Medulla oblongata (tissue), 1 donor: ENCODE measurements around the gene CTR9.

ENCODE experiments used
- DNase-seq: peaks from one replicate; pipeline ENCODE4 v3.0.0-alpha.2; 2015; ENCODE audit errors: extremely low spot score

The CTR9 gene

DNA sequence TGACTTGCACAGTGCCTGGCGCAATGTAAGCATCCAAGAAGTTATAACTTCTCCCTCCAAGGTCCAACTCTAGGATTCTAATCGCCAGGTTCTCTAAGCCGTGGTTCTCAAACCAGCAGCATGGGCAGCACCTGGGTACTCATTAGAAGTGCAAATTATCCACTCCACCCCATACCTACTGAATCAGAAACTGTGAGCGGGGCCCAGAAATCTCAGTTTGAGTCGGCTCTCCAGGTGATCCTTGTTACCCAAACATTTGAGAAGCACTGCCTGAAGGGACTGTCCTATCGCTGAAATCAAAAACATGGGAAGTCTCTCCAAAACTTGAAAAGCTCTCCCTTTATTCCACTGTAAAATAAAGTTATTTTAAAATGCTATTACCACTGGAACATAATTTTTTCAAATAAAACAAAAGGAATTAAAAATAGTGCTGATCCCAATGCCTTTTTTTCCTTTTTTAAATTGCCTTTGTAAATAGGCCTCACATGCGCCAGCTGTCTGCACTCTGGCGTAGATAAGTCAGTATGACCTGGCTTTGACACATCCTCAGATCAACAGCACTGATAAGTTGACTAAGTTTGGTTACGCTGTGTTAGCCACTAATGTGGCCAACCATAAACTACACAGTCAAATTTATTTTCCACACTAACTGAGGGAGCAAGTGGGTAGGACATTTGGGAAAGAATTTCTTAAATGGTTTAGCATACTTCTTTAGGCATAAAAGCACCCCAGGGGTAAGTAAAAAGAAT lies 8.4 kb upstream of the CTR9 start:
- no peak for DNase-seq

DNA sequence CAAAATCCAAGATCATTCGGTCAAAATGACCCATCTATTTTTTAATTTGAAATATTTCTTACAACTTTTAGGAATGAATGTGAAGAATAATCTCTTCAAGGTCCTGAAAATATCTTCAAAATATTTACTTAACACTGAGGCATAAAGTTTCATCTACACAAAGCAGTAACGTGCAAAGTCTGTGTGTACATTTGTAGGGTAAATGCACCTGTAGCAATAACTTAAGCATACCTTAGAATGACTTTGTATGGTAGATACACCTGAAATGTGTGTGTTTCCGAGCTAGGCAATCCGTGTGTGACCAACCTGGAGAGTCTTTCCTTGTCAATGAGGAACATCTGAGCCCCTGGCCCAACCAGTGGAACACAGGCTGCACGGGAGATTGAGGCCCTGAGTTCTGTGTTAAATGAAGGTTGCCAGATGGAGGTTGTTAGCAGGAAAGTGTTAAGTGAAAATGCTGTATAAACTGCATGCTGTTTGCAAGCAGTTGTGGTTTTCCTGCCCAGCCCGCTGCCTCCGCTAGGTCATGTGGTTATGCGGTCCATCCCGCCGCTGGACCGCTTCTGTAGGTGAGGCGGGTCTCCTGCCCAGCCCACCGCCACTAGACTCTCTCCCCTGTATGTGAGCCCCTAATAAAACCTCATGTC lies 7.6 kb upstream of the CTR9 start:
- no peak for DNase-seq

DNA sequence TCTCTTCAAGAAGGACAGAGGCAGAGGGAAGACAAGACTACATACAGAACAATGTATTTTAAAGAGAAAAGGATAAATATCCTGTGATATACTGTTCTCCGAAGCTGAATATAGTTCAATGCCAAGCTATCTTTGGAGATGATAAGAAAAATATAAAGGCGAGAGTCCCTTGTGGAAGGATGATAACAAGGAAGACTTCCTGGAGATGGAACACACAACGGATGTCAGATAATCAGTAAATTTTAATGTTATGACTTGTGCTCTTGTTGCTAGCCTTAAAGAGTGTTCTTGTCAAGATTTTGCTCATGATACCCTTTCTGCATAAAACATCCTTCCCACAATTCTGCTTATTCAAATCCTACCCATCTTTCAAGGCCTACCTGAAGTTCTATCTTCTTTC lies 6.8 kb upstream of the CTR9 start:
- no peak for DNase-seq

DNA sequence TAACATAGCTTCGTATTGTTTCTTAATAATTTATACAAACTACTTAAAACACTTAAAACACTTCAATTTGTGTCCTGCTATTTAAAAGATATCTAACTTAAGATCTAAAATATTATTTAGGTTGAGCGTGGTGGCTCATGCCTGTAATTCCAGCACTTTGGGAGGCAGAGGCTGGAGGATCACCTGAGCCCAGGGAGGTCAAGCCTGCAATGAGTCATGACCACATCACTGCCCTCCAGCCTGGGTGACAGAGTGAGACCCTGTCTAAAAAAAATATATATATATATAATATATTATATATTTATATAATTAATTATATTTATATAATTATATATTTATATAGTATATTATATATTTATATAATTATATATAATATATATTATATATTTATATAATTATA lies 4.2 kb upstream of the CTR9 start:
- no peak for DNase-seq

DNA sequence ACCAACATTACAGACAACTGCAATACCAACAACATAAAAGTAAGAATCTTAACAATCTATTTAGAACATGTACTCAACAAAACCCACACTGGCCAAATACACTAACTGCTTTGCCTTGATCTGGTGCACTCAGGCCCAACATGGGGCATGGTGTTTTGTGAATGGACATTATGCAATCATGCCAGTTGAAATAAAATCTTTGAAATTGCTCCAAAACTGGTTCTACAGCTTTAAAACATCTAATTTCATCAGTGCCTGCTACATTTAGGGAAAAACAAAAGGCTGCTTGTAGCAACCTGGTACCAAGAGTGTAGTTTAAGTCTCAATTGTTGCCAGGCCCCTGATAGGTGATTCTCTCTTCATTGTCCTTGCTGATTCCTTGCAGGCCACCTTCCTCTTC lies 3.3 kb upstream of the CTR9 start:
- DNase-seq: no peak

DNA sequence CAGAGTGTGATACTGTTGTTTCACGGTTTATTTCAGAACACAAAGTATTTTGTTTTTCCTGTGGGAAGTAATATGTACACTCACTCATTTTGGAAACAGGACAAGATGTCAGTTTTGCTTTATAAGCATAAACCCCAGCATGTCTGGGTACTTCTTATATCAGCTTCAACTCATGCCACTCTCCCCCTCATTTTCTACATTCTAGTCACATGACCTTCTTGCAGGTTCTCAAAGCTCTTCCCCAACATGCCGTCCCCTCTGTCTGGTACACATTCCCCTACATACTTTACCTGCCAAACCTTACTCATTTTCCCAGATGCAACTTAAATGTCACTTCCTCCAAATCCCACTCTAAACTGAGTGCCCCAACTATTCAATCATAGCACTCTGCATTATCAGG lies 1.6 kb upstream of the CTR9 start:
- DNase-seq: no peak

DNA sequence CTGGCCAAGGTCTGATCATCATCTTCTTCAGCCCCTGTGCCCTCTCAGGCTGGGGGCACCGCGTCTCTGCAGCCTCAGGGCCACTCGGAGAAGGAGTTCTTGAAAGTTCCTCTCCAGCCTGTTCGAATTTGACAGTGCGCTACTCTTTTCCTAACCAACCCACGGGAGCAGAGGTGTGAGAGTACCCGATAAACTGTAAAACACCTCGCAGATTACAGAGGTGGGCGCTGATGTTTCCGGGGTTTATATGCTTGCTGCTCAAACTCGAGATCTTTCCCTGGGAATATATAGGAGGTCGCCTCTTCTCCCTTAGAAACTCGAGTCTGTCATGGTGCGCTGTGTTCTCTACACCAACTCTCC lies 515 bp downstream of the CTR9 start:
- no peak for DNase-seq

DNA sequence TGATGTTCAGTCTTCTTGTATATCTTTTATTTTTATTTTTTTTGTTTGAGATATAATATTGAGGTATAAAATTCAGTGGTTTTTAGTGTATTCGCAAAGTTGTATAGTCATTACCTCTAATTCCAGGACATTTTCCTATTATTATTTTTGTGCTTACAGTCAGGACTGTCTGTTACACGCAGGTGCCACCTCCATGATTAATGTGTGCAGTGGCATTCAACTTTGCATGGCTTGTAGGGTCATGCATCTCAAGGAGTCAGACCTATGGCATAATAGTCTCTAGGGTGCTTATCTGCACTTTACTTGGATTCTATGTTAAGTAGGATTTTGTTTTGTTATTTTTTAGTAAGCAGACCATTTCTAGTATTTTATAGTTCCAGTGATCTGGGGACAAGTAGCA lies 1.0 kb downstream of the CTR9 start:
- no peak for DNase-seq

DNA sequence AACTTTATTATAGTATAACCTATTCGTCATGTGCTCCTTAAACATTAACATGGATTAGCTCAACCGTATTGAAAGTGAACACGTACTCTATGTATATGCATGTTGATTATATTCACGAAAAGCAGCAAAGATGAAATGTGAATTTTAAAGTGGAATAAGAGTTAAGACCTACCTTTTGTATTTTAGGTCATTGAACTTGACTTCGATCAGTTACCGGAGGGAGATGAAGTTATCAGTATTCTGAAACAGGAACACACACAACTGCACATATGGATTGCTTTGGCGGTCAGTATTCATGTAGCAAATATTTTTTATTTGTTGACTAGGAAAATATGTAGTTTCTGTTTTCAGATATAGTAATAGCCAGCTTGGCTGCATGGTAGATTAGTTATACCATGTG lies 1.4 kb downstream of the CTR9 start:
- no peak for DNase-seq

DNA sequence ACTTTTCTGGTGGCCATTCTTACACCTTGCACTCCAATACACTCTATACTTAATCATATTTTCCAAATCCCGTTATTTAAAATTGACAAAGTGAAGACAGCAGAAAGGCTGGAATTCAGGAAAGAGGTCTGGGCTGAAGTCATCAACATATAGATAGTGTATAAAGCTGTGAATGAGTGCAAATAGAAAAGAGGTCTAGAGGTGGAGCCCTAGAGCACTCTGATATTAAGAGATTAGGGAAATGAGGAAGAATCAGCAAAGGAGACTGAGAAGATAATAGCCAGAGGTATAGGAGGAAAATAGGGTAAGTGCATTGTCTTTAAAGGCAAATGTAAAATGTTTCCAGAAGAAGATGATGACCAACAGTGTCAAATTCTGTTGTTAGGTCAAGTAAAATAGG lies 7.9 kb downstream of the CTR9 start:
- DNase-seq: no peak

DNA sequence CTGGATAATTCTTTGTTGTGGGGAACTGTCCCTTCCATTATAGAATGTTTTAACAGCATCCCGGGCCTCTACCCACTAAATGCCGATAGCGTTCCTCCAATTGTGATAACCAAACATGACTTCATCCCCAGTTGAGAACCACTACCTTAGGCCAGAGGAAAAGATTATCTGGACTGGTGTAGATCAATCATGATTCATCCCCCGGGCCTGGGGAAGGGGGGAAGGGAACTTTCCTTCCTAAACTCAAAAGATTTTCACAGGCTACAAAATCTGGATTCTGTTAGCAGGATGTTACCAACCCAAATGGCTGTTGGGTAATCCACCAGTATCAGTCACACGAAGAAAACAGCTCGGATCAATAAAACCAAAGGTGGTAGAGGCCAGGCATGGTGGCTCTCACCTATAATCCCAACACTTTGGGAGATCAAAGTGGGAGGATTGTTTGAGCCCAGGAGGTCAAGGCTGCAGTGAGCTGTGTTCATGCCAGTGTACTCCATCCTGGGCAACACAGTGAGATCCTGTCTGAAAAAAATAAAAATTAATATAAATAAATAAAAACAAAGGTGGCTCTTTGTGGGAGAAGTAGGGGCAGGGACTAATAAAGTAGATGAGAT lies 10.1 kb downstream of the CTR9 start:
- DNase-seq: no peak

DNA sequence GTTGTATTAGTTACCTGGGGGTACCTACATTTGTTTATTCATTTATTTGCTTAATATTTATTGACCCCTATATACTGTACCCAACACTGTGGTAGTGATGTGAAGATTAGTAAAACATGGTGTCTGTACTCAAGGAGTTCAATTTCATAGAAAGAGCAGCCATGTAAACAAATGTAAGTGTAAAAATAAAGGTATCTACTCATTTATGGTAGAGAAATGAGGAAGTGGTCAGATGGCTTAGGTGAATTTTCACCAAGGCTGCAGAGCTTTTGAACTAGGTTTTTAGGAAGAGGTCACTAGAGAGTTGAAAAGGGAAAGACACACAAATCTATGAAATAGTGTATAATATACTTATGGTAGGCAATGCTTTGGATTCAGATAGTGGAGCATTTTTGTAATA lies 11.1 kb downstream of the CTR9 start:
- DNase-seq: no peak

DNA sequence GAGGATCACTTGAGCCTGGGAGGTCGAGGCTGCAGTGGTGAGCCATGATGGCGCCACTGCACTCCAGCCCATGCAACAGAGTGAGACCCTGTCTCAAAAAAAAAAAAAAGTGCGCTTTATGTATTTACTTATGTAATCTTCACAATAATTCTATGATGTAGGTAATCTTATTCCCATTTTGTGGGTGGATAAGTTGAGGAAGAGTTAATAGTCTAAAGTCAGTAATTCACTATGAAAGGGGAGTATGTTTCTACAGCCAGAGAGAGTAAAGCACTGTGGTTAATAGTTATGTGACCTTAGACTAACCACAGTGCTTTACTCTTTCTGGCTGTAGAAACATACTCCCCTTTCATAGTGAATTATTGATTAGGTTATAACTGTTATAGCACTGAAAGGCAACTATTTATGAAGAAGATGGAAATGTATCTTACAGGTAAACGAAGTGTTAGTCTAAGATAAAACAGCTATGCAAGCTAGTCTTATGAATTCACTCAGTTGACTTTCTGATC lies 11.9 kb downstream of the CTR9 start:
- no peak for DNase-seq

DNA sequence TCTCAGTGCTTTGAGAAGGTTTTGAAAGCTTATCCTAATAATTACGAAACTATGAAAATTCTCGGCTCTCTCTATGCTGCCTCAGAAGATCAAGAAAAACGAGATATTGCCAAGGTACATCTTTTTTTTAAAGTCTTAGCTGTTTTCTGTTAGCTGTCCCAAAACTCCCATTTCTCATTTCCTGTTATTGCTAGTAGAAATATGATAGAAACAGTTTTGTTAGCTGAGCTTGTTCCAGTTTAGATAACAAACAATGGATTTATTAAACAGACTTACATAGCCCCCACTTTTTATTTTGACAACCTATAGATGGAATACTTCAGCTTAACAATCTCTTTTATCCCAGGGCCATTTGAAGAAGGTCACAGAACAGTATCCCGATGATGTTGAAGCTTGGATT lies 12.7 kb downstream of the CTR9 start:
- DNase-seq: no peak

DNA sequence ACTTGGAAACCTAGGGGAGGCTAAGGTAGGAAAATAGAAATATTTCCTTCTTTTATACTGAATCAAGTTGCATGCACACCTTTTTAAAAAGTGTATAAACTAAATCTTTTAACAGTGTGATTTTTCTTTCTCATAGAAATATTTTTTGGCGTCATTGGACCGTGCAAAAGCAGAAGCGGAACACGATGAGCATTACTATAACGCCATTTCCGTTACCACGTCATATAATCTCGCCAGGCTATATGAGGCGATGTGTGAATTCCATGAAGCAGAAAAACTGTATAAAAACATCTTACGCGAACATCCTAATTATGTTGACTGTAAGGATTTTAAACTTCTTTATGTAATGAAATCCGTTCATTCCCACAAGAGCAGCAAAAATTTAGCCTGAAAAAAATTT lies 13.4 kb downstream of the CTR9 start:
- DNase-seq: no peak

DNA sequence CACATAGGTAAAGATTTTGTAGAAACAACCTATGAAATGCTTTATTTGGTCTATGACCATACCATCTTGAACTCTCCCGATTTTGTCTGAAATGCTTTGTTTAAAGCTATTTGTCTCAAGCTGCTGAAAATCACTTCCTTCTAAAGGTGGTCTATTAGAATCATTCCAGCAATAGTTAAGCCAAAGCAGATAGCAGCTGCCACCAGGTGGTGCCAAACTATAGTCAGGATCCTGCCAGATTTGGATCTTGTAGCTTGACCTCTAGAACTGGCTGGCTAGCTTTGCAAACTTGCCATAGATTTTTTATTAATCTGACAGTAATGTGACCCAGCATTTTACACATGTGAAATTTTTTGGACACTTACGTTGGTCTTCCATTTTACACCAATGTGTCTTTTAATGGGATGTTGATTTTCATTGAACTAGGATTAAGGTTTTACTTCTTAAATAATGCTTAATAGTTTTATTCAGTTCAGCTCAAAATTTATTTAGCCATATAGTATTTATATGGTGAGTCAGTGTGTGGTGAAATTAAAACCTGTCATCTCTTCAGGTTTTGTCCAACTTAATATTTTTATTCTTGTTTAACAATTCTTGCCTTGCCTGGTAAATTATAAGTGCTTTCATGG lies 19.7 kb downstream of the CTR9 start:
- peak; percentile 51 for DNase-seq

DNA sequence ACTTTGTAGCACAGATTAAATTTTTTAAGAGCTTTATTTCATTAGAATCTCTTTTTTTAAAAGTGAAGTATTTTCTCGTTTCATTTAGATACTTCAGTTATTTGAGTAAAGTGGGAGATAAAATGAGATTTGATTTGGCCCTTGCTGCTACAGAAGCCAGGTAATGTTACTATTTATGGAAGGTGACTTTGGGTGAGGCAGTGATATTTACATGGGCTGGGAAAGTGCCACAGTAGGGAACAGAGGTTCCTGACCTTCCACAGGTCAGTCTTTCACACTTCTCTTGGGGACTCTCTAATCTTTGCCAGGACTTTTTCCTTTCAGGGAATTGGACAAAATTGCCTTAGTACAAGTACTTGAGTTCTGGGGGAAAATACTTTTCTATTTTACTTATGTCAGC lies 20.4 kb downstream of the CTR9 start:
- no peak for DNase-seq

DNA sequence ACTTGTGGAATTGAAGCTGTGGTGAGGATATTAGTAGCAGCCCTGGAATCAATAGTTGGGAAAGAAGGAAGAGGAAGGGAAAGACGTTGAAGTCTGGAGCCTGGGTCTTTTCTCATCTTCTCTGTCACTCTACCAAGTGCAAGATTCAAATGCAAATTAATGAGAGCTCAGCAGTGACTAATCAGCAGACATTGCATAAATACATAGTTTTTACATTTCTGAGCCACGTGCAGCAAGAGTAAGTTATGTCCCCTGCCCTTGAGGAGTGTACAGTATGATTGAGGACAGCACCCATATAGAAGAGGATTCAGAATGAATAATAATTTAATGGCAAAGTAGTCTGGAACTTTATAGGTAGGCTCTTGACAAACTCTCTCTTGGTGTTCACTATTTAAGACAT lies 23.8 kb downstream of the CTR9 start:
- no peak for DNase-seq

DNA sequence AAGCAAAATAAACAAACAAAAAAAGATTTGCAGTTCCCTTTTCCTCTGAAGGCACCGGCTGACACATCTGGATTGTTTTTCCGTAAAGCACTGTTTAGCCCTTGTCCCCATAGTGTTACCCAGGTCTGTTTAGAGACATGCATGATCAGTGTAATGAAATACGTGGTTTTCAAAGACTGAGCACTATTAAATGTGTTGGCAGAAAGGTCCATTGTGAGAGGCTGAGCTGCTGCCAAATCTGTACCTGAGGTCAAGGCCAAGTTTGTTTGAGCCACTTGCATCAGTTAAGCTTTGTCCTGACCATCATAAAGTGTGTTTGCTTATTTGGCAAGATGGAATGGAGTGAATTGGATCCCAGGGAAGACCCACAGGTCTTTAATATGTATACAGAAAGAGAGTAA lies 26.3 kb downstream of the CTR9 start:
- DNase-seq: no peak

DNA sequence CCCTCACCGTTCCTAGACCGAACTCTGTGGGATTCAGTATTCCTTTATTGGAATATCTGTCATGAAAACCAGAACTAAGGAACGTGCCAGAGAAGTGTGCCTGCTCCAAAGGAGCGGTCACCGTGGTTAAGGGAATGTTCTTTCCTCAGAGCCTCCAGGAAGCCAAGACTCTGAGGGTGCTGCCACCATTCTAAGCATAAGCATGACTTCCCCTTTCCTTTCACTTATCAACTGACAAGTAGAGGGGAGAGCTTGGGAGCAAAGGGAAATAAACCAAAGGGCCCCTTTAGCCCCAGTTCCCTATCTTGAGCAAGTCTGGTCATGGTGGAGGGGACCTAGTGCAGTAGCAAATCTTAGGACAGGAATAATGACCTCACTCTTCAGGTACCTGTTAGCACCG lies 26.8 kb downstream of the CTR9 start:
- peak; percentile 29 for DNase-seq

DNA sequence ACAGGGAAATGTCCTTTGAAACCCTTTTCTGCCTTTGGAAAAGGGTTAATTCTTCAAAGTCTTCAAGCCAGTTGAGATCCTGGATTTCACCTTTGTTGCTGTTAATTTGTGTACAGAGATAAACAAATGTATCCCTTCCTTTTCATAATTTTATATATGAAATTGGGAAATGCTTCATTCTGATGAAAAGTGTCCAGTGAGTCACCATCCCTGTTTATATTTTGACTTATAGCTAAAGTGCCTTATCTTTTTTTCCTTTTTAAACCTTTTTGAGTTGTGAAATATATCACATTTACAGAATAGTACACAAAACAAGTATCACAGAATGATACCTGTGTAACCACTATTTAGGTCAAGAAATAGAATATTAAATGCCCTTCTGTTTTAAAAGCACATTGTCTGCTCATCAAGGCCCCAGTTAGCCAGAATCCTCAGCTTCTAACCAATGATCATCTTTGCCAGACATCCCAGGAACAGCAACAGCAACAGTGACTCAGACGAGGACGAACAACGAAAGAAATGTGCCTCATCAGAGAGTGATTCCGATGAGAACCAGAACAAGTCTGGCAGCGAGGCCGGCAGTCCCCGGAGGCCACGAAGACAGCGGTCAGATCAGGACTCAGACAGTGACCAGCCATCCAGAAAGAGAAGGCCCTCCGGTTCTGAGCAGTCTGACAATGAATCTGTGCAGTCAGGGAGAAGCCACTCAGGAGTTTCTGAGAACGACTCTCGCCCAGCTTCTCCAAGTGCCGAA lies 27.3 kb downstream of the CTR9 start:
- DNase-seq: peak; percentile 11

DNA sequence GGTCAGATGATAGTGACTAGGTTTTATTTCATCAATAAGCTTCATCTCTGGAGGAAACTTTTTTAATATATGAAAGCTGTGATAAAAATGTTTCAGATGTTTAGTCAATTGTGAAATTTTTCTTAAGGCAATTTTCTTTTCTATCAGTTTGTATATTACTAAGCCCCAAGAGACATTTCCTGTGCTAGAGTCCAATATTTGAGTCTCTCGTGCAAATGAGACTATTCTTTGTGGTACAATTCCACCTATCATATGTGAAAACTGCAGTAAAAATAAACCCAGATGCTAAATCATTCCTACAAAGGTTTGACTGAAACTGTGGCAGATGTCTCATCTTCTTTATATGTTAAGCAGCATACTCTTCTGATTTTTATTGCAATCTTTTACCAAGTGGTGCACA lies 28.0 kb downstream of the CTR9 start:
- no peak for DNase-seq
